Endothelial cell of umbilical vein (primary cell): ENCODE data around the gene SFMBT2. TPM values are rescaled to one million over a fixed set of nuclear protein-coding genes. Genes with fewer than 3 reads are reported as not detected.

Source experiments
- BruUV-seq: library from RNA; stranded (reverse); fragments of 400-500 nt; replicated peaks from 2 replicates; lab custom pipeline; 2021; lab: Mats Ljungman, UMichigan
- CTCF ChIA-PET: fragments of 300-600, 350-600 bp; sonication (Branson Sonifier 250); formaldehyde crosslinking; loops from one replicate; lab custom pipeline; 2021; ENCODE audit warnings: antibody characterized with exemption, inconsistent platforms; lab: Charles Lee
- POLR2A ChIA-PET: fragments of 300-600, 350-600 bp; sonication (Branson Sonifier 250); formaldehyde crosslinking; loops from one replicate; lab custom pipeline; 2021; ENCODE audit warnings: antibody characterized with exemption, inconsistent platforms; lab: Charles Lee
- DNase-seq: peaks from one replicate; pipeline ENCODE4 v3.0.0-alpha.2; 2011; ENCODE audit warnings: low read depth, low spot score
- FAIRE-seq: peaks from 2 replicates; lab custom pipeline; 2011; peaks lifted over from hg19 to GRCh38; lab: Jason Lieb, UNC
- H2AFZ ChIP-seq: 2 replicates; pipeline ENCODE4 v1.6.0; 2012; ENCODE audit warnings: low read depth, low read length, control low read depth, inconsistent platforms
- H3K27ac ChIP-seq: 2 replicates; pipeline ENCODE4 v1.5.1; 2011; ENCODE audit warnings: low read depth, mild to moderate bottlenecking, control low read depth, low read length, moderate library complexity; ENCODE audit not compliant: insufficient read depth
- H3K27me3 ChIP-seq, 2 experiments: 2 replicates each; pipeline versions ENCODE4 v1.6.0 to v1.6.1; 2011; ENCODE audit warnings: low read length in 2 of 2, mixed read lengths in 1 of 2; ENCODE audit not compliant: control insufficient read depth in 2 of 2, insufficient read depth in 2 of 2
- H3K36me3 ChIP-seq, 2 experiments: 2 replicates in 1 of 2; 3 replicates in 1 of 2; pipeline ENCODE4 v1.5.1; 2011; ENCODE audit warnings: low read length in 2 of 2, mild to moderate bottlenecking in 1 of 2, moderate library complexity in 1 of 2; ENCODE audit not compliant: control insufficient read depth in 2 of 2, insufficient read depth in 2 of 2; ENCODE audit errors: extremely low read depth in 1 of 2
- H3K4me1 ChIP-seq: 3 replicates; pipeline ENCODE4 v1.5.1; 2011; ENCODE audit warnings: mild to moderate bottlenecking, low read length; ENCODE audit not compliant: control insufficient read depth, insufficient read depth; ENCODE audit errors: extremely low read depth
- H3K4me2 ChIP-seq: 2 replicates; pipeline ENCODE4 v1.6.1; 2011; ENCODE audit warnings: low read length, control low read depth, mixed read lengths; ENCODE audit not compliant: insufficient read depth
- H3K4me3 ChIP-seq, 3 experiments: fragments of 200-600 bp in 1 of 3; sonication (generic), shearing (Covaris generic) in 1 of 3; replicated peaks in 1 of 3; 2 replicates each; pipeline ENCODE4 v1.5.1; 2011 to 2016; ENCODE audit warnings: control low read depth in 3 of 3, low read length in 3 of 3, mild to moderate bottlenecking in 2 of 3, inconsistent platforms in 1 of 3, low read depth in 1 of 3, moderate library complexity in 1 of 3; ENCODE audit not compliant: insufficient read depth in 1 of 3
- H3K79me2 ChIP-seq: 2 replicates; pipeline ENCODE4 v1.6.0; 2012; ENCODE audit warnings: low read length, inconsistent platforms; ENCODE audit not compliant: control insufficient read depth, insufficient read depth
- H3K9ac ChIP-seq: replicated peaks from 2 replicates; pipeline ENCODE3; 2011; ENCODE audit warnings: low read length, control low read depth; ENCODE audit not compliant: insufficient read depth; ENCODE audit errors: extremely low read depth
- H3K9me1 ChIP-seq: replicated peaks from 3 replicates; pipeline ENCODE4 v1.6.0; 2011; ENCODE audit warnings: mild to moderate bottlenecking, low read length; ENCODE audit not compliant: control insufficient read depth, insufficient read depth; ENCODE audit errors: extremely low read depth
- H3K9me3 ChIP-seq: replicated peaks from 2 replicates; pipeline ENCODE4 v1.5.1; 2012; ENCODE audit warnings: low read length, inconsistent platforms; ENCODE audit not compliant: control insufficient read depth, insufficient read depth
- H4K20me1 ChIP-seq: replicated peaks from 2 replicates; pipeline ENCODE3; 2011; ENCODE audit warnings: mild to moderate bottlenecking, low read length; ENCODE audit not compliant: control insufficient read depth, insufficient read depth; ENCODE audit errors: extremely low read depth
- EZH2 ChIP-seq: IDR thresholded peaks from 2 replicates; pipeline ENCODE4 v1.6.1; 2012; ENCODE audit warnings: borderline replicate concordance, low read depth, mild to moderate bottlenecking, moderate library complexity, low read length, inconsistent platforms; ENCODE audit not compliant: severe bottlenecking
- FOS ChIP-seq: IDR thresholded peaks from 2 replicates; pipeline ENCODE4 v1.6.1; 2011; ENCODE audit warnings: mild to moderate bottlenecking, low read length, moderate library complexity, borderline replicate concordance; ENCODE audit not compliant: insufficient read depth
- GATA2 ChIP-seq: IDR thresholded peaks from 2 replicates; pipeline ENCODE4 v1.7.0; 2011; ENCODE audit warnings: low read depth, mild to moderate bottlenecking, moderate library complexity, mixed read lengths, low read length; ENCODE audit not compliant: insufficient read length, insufficient read depth
- JUN ChIP-seq: IDR thresholded peaks from 2 replicates; pipeline ENCODE4 v1.6.1; 2011; ENCODE audit warnings: borderline replicate concordance, low read depth; ENCODE audit not compliant: insufficient read length, insufficient read depth
- MYC ChIP-seq: IDR thresholded peaks from one replicate; pipeline ENCODE4 v1.6.1; 2011; ENCODE audit warnings: mild to moderate bottlenecking, low read depth, low read length
- POLR2AphosphoS5 ChIP-seq: IDR thresholded peaks from 2 replicates; pipeline ENCODE4 v1.6.1; 2012; ENCODE audit warnings: low read depth, mild to moderate bottlenecking, control low read depth, low read length, moderate library complexity; ENCODE audit not compliant: insufficient read depth
- dilution Hi-C: fragments of 300-500 bp; cut with MboI; formaldehyde crosslinking; loops from one replicate; pipeline ENCODE4 v1.15.0; 2019; ENCODE audit warnings: low sequenced_read_pairs; ENCODE audit not compliant: extremely low pct_ligation_motif_present
- intact Hi-C: fragments of 100-400 bp; cut with micrococcal nuclease; formaldehyde crosslinking; loops from one replicate; pipeline ENCODE4 v1.10.0; 2022
- polyA plus RNA-seq, 4 experiments: library from polyadenylated mRNA; depleted of rRNA in 3 of 4; stranded (reverse) in 3 of 4; unstranded in 1 of 4; fragments of >200 nt; gene quantifications; 2 replicates each; pipeline versions ENCODE4 v1.2.1 to v1.2.3, GENCODE V29; 2011 to 2012; ENCODE audit warnings: missing spikeins in 1 of 4
- total RNA-seq: library from RNA; stranded (reverse); gene quantifications from 2 replicates; pipeline ENCODE4 v1.2.3, GENCODE V29; 2021
- TF ChIP-seq, protein P1 (sequence below), 2 donors: IDR thresholded peaks; 1 replicate in 1 of 2; 2 replicates in 1 of 2; pipeline ENCODE4 v1.5.1; 2011; ENCODE audit warnings: low read length in 2 of 2, mild to moderate bottlenecking in 2 of 2, moderate library complexity in 2 of 2, control low read depth in 1 of 2, inconsistent platforms in 1 of 2, low read depth in 1 of 2; ENCODE audit not compliant: insufficient read depth in 1 of 2; ENCODE audit errors: extremely low read depth in 1 of 2
- TF ChIP-seq, protein P2 (sequence below): IDR thresholded peaks from 2 replicates; pipeline ENCODE4 v1.6.1; 2011; ENCODE audit not compliant: insufficient read depth, insufficient read length

The SFMBT2 gene
- total and polyA plus RNA-seq, 2 donors (not counting 3 experiments of a cell fraction or from before 2014, with no cell fraction given): 0.14 to 0.64 TPM

DNA sequence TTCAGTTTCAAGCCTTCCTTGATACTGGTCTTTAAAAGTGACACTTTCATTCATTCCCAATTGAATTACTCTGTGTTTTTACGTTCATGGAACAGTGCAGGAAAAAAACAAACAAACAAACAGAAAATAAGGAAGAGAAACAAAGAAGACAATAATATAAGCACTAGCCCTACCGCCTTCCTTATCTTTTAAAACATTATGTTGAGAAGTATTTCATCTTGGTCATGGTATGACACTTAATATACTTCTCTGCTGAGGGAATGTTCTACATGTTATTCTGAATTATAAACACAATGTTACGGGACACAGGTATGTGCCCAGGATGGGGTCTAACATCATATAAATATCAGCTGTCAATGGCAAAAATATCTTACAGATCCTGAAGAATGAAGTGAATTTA lies 176.7 kb downstream of the SFMBT2 start:
- H3K9ac ChIP-seq: no peak overlapping the region
- no peak for TF ChIP-seq GATA2
- TF ChIP-seq MYC: no peak
- TF ChIP-seq EZH2: no peak
- no peak for TF ChIP-seq JUN
- TF ChIP-seq, protein P1, sequence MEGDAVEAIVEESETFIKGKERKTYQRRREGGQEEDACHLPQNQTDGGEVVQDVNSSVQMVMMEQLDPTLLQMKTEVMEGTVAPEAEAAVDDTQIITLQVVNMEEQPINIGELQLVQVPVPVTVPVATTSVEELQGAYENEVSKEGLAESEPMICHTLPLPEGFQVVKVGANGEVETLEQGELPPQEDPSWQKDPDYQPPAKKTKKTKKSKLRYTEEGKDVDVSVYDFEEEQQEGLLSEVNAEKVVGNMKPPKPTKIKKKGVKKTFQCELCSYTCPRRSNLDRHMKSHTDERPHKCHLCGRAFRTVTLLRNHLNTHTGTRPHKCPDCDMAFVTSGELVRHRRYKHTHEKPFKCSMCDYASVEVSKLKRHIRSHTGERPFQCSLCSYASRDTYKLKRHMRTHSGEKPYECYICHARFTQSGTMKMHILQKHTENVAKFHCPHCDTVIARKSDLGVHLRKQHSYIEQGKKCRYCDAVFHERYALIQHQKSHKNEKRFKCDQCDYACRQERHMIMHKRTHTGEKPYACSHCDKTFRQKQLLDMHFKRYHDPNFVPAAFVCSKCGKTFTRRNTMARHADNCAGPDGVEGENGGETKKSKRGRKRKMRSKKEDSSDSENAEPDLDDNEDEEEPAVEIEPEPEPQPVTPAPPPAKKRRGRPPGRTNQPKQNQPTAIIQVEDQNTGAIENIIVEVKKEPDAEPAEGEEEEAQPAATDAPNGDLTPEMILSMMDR (IDR thresholded peaks at IDR 0.05; ENCODE audit: extremely low read depth in 1 of 2, insufficient read depth in 1 of 2, low read depth in 1 of 2, low read length in 2 of 2): no peak
- TF ChIP-seq FOS: no peak
- TF ChIP-seq POLR2AphosphoS5: no peak
- TF ChIP-seq, protein P2, sequence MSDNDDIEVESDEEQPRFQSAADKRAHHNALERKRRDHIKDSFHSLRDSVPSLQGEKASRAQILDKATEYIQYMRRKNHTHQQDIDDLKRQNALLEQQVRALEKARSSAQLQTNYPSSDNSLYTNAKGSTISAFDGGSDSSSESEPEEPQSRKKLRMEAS: no peak
- ChIA-PET POLR2A (no interaction called here), CTCF (no interaction called here)
- H3K27ac ChIP-seq: no peak overlapping the region
- dilution Hi-C loops (no loop called here), intact Hi-C loops (no loop called here)
- no peaks in the 10 kb centered on the region for H3K4me1 ChIP-seq
- H3K27me3 ChIP-seq: no peaks in the 10 kb centered on the region
- H3K4me3 ChIP-seq: no peak overlapping the region
- DNase-seq: no peak
- BruUV-seq: no TSS peak
- FAIRE-seq: no peak
- H3K36me3 ChIP-seq: no peaks in the 10 kb centered on the region
- H4K20me1 ChIP-seq: no peaks in the 10 kb centered on the region
- no peaks in the 10 kb centered on the region for H3K9me1 ChIP-seq
- no peak overlapping the region for H3K4me2 ChIP-seq
- no peak overlapping the region for H2AFZ ChIP-seq
- no peaks in the 10 kb centered on the region for H3K9me3 ChIP-seq
- H3K79me2 ChIP-seq: no peaks in the 10 kb centered on the region
